ENCODE results near the gene PDHB.

Gene PDHB

GRCh38 chr3:58433400-58434167 lies at the start of gene PDHB:
Gene PDHB, minus strand, starts transcription at chr3:58433832. Its CDS starts 23 bp downstream, at chr3:58433809.
- in situ Hi-C loops (cut with HindIII; ENCODE audit: low sequenced_read_pairs), result no loop called here

DNA sequence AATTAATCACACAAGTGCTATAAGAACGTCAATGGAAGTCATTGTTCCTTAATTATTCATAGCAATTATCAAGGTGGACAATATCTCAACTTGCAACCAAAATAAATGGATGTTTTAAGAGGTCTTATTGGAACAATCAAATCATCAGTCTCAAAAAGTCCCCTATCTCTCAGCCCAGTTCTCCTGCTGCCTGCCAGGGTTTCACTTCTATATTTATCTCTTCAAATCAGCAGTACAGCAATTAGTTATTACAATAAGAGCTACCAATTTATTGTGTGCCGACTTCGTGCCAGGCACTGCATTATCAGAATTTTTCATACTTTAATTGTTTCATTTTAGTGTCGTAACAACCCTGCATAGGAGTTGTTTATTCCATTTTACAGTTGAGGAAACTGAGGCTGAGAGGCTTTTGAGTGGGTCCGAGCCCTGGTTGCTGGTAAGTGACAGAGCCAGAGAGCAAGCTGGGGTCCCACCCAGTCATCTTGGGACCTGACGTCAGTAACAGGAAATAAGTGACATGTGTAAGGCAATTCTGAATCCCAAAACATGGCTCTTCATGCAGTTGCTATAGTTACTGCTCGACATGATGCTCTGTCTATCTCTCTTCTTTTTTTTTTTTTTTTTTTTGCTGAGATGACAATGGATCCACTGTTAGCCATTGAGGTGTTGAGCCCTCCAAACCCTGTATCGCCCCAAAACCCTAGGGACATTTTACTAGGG lies 49.4 kb upstream of the PDHB start:
- in situ Hi-C loops (cut with HindIII; ENCODE audit: low sequenced_read_pairs), result no loop called here

DNA sequence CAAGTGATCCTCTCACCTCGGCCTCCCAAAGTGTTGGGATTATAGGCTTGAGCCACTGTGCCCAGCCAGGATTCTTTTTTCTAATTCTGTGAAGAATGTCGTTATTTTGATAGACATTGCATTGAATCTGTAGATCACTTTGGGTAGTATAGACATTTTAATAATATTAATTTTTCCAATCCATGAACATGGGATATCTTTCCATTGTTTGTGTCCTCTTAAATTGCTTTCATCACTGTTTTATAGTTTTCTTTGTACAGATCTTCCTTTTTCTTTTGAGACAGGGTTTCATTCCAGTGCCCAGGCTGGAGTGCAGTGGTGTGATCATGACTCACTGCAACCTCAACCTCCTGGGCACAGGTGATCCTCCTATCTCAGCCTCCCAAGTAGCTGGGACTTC lies 46.7 kb upstream of the PDHB start:
- in situ Hi-C loops (cut with HindIII; ENCODE audit: low sequenced_read_pairs), result no loop called here

GRCh38 chr3:58478781-58479180 lies 45.1 kb upstream of the PDHB start:
- in situ Hi-C loops (cut with HindIII; ENCODE audit: low sequenced_read_pairs), result no loop called here

DNA sequence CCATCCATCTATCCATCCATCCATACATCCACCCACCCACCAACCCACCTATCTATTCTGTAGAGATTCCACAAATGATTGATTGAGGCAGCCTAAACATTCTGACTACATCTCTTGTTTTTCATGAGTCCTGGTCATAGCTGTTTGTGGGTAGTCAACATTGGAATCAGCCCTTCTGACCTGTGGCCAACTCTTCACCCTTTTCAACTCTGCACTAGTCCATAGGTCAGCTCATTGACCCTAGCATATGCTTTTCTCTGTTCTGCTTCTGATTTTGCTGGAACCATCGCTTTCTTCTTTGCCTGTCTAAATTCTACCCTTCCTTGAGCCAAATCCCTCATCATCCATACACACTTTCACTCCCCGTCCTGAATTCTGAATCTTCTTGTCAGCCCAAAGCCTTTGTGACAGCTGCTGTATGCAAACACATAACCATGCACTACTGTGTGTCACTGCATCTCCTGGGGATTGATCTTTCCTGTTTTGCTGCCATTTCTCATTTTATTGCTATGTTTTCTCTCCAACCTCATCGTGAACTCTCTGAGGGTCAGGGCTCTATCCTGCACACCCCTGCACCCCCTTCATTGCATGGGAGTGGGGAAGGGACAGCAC lies 41.4 kb upstream of the PDHB start:
- in situ Hi-C loops (cut with HindIII; ENCODE audit: low sequenced_read_pairs), result no loop called here

DNA sequence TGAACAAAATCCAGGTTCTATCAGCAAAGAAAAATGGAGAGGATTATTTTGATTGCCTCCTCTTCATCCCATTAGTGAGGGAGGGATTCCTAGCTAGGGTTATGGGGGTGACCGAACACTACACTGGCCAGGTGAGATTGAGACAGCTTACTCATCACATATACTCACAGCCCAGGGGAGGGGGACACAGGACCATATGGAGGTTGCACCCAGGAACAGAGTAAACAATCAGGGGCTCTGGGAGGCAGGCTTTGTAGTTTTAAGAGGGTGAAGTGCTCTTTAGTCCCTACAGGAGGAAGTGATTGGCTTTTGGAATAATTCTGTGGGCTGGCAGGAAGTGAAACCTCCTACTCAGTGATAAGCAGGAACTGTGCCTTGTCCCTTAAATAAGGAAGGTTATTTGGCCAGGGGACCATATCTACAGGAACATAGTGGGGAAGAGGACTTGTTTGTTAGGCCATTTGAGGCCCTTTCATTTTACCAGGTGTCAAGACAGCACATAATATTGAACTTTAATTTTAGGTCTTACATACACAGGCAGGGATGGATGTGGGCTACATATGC lies 40.8 kb upstream of the PDHB start:
- in situ Hi-C loops (cut with HindIII; ENCODE audit: low sequenced_read_pairs), result no loop called here

DNA sequence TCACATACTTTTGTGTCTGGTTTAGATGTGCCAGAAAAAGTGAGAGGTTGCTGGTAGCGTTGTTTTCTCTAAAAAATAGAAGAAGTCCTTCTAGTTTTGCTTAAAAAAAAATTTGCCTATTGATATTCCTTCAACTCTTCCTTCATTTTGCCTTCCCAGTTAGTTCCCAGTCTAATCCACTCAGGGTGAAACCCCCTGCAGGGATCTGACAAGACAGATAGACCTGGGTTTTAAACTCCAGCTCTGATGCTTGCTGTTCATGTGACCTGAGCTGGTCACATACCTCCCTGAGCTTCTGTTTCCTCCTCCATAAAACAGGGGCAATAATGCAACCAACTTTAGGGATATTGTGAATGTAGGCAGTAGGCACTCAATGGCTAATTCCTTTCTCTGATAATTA lies 39.6 kb upstream of the PDHB start:
- in situ Hi-C loops (cut with HindIII; ENCODE audit: low sequenced_read_pairs), result no loop called here

GRCh38 chr3:58471025-58471887 lies 37.6 kb upstream of the PDHB start:
- in situ Hi-C loops (cut with HindIII; ENCODE audit: low sequenced_read_pairs), result no loop called here

DNA sequence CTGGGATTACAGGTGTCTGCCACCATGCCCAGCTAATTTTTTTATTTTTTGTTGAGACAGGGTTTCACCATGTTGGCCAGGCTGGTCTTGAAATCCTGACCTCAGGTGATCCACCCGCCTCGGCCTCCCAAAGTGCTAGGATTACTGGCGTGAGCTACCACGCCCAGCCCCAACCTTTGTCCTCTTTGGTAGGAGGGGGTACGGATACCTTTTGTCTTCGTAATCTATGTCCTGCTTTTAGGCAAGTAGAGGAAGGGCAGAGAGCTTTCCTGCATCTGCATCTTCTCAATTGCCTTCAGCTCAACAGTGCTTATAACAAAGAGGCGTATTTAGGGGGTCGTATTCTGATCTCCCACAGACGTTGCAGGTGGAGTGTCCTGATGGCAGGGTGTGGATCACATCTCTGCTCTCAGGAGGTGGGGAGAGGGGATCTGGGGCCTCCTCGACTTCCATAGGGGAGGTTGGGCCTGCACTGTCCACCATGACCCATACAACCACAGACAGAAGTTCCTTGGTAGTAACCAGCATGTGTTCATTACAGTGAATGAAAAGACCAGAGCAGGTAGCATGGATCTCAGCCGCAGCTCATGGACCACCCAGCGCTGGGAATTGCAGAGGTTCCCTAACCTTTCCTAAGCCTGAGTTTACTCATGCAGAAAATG lies 36.9 kb upstream of the PDHB start:
- in situ Hi-C loops (cut with HindIII; ENCODE audit: low sequenced_read_pairs), result no loop called here

- in situ Hi-C loops (cut with HindIII; ENCODE audit: low sequenced_read_pairs), result no loop called here
Observed at GRCh38 chr3:58469096-58469495, 35.5 kb upstream of the PDHB start.

- in situ Hi-C loops (cut with HindIII; ENCODE audit: low sequenced_read_pairs), result no loop called here
Observed at GRCh38 chr3:58466899-58467563, 33.4 kb upstream of the PDHB start.

DNA sequence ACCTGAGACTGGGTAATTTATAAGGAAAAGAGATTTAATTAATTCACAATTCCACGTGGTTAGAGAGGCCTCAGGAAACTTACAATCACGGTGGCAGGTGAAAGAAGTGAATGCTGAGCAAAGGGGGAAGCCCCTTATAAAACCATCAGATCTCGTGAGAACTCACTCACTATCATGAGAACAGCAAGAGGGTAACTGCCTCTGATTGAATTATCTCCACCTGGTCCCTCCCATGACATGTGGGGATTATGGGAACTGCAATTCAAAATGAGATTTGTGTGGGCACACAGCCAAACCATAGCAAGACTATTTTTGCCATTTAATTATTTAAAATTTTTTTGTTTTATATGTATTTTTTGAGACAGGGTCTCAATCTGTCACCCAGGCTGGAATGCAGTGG lies 31.2 kb upstream of the PDHB start:
- in situ Hi-C loops (cut with HindIII; ENCODE audit: low sequenced_read_pairs), result no loop called here

- in situ Hi-C loops (cut with HindIII; ENCODE audit: low sequenced_read_pairs), result no loop called here
Observed at GRCh38 chr3:58463942-58464271, 30.3 kb upstream of the PDHB start.

DNA sequence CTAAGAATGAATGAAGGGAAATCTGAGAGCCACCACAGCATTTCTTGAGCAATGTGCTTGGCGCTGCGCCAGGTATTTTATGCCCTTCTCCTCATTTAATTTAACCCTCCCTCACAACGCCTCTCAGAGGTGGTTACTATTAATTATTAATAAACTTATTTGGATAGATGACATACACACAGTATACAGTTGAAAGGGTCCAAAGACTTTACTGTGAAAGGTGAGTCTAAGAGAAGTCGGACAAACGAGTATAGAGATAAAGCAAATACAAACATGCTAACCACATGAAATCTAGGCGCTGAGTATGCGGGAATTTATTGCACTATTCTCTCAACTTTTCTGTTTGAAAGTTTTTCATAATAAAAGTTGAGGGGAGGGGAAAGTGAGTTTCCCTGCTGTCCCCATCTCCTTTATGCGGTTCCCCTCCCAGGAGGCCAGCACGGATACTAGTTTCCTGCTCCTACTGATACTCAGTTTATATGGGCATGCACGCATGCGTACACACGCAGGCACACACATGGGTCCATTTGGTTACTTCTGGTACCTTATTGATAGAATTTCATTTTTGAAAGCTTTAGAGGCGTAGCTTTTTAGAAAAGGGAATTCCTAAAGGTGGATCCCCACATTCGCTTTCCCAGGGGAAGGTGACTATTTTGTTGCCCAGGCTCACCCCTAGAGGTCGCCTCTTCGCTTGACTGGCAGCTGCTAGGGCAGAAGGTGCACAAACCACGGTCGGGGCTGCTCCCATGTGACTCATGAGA lies 29.7 kb upstream of the PDHB start:
- in situ Hi-C loops (cut with HindIII; ENCODE audit: low sequenced_read_pairs), result no loop called here

GRCh38 chr3:58462829-58463180 lies 29.2 kb upstream of the PDHB start:
- in situ Hi-C loops (cut with HindIII; ENCODE audit: low sequenced_read_pairs), result no loop called here

DNA sequence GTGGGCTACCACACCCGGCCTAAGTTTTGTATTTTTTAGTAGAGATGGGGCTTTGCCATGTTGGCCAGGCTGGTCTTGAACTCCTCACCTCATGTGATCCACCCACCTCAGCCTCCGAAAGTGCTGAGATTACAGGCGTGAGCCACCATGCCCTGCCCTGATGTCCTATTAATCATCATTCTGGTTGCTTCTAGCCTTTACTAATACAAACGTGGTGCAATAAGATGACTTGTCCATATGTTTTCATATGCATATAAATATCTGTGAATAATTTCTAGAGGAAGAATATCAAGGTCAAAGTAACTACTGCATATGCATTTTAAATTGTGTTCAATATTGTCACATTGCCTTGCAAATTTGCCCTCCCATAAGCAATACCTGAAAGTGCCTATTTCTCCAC lies 25.5 kb upstream of the PDHB start:
- in situ Hi-C loops (cut with HindIII; ENCODE audit: low sequenced_read_pairs), result no loop called here

GRCh38 chr3:58452176-58452575 lies 18.5 kb upstream of the PDHB start:
- in situ Hi-C loops (cut with HindIII; ENCODE audit: low sequenced_read_pairs), result no loop called here

DNA sequence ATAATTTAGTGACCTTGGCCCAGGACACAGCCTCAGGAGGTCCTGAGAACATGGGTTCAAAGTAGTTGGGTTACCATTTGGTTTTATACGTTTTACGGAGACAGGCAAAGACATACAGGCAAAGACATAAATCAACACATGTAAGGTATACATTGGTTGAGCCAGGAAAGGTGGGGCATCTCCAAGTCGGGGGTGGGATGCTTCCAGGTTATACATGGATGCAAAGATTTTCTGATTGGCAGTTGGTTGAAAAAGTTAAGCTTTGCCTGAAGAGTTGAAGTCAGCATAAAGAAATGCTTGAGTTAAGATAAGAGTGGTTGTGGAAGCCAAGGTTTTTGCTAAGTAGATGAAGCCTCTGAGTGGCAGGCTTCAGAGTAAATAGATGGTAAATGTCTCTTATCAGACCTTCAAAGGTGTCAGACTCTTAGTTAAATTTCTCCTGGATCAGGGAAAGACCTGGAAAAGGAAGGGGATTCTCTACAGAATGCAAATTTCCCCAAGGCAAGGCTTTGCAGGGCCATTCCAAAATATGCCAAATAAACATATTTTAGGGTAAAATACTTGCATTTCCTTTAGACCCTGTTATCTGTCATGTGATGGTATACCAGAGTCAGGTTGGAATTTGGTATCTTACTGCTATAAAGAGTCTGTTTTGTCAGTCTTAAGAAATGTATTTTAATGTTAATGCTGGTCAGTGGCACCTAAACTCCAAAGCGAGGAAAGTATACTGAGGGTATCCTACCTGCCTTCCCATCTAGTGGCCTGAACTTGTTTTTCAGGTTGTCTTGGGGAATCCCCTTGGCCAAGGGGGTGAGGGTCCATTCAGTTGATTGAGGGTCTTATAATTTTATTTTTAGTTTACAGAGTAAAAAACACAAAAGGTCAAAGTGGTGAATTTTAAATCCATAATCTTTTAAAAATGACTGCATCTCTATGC lies 8.2 kb upstream of the PDHB start:
- in situ Hi-C loops (cut with HindIII; ENCODE audit: low sequenced_read_pairs), result no loop called here
